GM20000 (cell line): ENCODE results near the gene TRIM71.

ENCODE experiments used
- DNase-seq: peaks from one replicate; pipeline ENCODE4 v3.0.0; 2012; ENCODE audit warnings: low spot score
- CTCF ChIP-seq: IDR thresholded peaks from 2 replicates; pipeline ENCODE4 v1.5.1; 2012; ENCODE audit warnings: mild to moderate bottlenecking, control low read depth; ENCODE audit errors: extremely low read depth, missing control alignments

The TRIM71 gene

DNA sequence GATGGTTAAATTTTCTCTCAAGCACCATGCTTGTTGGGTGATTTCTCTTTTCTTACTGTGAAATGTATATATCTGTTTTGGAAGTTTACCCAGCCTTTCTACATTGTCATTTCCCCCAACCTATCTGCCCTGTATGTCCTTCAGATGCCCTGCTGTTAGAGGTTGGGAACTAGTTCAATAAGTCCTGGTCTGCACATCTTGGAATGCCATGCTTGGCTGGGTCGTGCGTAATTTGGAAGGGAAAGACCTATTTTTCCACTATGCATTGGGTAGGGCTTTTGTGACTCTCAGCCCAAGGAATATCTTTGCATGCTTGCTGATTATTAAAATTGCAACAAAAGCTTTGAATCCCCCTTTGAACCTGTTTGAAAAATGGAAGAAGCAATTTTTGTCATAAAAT lies 63.8 kb downstream of the TRIM71 start:
- DNase-seq = no peak
- no peak for TF ChIP-seq CTCF

DNA sequence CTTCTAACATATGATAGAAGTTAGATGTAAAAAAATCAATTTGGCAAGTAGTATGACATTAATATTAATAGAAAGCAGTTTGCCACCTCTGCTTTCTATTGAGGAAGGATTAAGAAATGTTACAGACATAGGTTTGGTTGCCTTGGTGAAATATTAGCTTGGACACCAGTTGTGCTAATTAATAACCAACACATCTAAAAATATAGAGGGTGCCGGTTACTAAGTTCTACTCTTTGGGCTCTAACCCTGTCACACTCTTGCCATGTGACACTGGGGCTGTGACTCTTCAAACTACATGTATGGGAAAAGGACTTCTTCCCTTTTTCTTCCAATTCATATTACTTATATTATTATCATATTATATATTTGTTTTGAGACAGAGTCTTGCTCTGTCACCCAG lies 64.4 kb downstream of the TRIM71 start:
- TF ChIP-seq CTCF = no peak
- DNase-seq = no peak

DNA sequence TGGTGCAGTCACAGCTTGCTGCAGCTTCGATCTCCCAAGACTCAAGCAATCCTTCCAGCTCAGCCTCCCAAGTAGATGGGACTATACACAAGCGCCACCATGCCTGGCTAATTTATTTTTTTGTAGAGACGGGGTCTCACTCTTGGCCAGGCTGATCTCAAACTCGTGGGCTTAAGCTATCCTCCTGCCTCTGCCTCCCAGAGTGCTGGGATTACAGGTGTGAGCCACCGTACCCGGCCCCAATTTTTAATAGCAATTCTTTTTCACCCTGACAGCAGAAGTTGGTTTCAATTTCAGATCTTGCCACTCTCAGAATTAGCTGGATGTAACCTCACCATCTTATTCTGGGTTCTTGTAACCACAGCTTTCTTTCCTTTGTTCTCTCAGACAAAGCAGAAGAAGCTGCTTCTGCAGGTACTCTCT lies 64.8 kb downstream of the TRIM71 start:
- no peak for TF ChIP-seq CTCF
- peak; percentile 52 for DNase-seq

DNA sequence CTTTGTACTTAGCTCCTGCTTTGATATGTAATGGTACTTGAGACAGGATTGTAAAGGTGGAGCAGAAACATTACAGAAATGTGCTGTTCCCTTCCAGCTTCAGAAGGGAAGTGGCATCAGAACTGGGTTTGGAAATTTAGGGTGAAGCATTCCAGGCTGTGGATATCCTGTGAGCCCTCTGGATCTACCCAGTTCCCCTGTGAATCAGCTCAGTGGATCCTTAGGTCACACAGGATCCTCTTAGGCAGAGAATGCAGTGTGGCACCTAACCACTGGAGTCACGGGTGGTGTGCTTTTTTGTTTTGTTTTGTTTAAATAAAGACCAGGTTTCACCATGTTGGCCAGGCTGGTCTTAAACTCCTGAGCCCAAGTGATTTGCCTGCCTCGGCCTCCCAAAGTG lies 66.0 kb downstream of the TRIM71 start:
- TF ChIP-seq CTCF = no peak
- no peak for DNase-seq

- no peak for DNase-seq
- TF ChIP-seq CTCF = no peak
Measured at GRCh38 chr3:32884591-32884990, 66.8 kb downstream of the TRIM71 start.

DNA sequence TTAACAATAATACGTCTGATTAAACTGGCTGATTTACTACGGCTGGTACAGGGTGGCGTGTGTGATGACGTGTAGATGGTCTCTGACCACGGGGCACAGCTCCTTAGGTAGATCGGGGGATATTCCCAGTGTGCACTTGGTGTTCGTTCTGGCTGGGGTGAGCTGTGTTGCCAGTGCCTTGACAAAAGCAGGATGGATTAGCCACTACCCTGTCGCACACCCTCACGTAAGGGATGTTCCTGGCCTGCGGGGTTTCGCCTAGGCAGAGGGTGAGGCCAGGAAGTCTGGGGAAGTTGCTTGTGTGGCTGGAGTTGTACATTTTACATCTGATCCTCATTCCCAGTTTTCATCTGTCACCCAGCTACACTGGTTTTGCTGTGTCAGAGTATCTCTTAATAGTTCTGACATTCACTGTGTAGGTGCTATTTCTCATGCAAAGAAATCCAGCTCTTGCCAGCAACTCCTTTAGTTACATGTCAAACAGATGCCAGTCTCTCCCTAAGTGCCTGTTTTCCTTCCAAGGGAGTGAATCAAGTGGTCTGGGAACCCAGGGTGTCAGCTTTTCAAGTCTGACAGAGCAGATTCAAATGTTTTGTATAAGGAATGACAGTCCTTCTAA lies 67.6 kb downstream of the TRIM71 start:
- DNase-seq = no peak
- no peak for TF ChIP-seq CTCF

DNA sequence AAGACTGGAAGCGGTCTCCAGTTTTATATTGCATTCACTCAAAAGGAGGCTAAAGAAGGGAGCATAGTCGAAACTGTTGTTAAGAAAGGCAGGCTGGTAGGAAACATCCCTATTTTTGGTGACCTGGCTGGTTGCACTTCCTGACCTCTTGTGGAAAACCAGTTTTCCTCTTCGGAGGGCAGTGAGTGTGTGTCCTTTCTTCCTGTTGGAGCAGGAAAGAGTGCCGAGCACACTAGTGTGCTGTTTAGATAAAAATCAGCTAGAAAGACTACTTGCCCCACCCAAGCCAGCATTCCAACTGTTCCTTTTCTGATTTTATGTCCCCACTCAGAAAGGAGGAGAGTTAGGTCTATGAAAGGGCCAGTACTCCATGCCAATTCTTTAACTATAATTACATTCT lies 68.5 kb downstream of the TRIM71 start:
- no peak for DNase-seq
- no peak for TF ChIP-seq CTCF
